NCI-H2107 treated with DMSO at 0.1 percent for 48 hours (cell line): Measurements from ENCODE around the gene CD180.
"Not testable (repeated sequence)": the region's sequence is repeated elsewhere in the genome, so short reads cannot be mapped to it uniquely, and the experiment has no call there.

Experiments used
- DNase-seq: peaks from one replicate; lab custom pipeline; 2025; ENCODE audit not compliant: unreplicated experiment; lab: John Stamatoyannopoulos, UW

Gene CD180

DNA sequence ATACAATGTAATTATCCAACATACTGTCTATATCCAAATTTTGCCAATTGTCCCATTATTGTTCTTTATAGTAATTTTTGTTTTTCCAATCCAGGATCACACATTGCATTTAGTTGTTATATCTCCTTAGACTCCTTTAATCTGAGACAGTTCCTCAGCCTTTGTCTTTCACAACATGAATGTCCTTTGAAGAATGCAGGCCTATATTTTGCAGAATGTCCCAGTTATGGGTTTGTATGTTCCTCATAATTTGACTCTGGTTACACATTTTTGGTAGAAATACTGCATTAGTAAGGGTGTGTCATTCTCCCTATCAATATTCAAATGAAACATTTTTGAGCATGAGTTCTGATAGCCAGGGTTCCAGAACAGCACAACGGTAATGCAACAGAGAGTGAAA, 6.7 kb downstream of the CD180 start:
- DNase-seq = no peak

DNA sequence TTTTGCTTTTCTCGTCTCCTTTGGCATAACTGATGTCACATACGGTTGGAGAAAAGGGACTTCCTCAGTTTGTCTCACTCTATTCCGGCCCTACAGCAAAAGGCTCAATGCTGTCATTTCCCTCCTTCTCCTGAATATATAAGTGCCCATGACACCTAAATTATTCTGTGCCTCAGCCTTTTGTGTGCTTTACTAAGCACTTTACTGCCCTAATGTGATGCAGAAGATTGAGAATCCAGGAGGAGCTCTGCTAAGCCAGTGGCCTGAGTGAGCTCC, 7.6 kb downstream of the CD180 start:
- no peak for DNase-seq

DNA sequence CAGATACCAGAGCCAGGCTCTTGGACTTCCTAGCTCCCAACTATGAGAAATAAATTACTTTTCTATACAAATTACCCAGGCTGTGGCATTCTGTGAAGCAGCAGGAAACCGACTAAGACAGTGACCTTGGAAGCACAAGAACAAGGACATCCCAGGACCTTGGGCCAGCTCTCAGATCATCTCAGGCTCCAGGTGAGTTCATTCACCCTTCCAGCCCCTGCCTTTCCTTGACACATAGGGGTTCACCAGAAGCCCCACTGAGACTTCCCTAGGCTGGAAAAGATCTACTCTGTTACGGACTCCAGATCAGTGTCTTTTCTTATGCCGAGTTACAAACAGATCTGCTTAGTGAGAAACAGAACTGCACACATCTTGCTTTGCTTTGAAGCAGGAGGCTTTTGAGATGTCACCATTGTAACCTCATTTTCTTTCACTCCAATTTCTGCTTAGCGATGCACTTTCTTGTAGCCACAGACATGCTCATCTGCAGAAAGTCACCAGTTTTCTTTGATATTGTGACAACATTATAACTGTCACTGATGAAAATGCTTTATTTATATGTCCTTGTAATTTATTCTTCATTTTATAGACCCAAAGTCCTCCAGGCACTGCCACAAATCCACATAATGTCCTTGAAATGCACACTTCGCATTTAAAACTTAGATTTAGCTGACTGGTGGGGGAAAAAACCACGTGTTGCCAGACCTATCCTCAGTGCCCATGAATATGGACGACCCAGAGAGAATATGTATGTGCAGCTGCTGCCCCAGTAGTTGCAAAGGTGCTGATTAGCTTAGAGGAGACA, 8.1 kb downstream of the CD180 start:
- DNase-seq = no peak

DNA sequence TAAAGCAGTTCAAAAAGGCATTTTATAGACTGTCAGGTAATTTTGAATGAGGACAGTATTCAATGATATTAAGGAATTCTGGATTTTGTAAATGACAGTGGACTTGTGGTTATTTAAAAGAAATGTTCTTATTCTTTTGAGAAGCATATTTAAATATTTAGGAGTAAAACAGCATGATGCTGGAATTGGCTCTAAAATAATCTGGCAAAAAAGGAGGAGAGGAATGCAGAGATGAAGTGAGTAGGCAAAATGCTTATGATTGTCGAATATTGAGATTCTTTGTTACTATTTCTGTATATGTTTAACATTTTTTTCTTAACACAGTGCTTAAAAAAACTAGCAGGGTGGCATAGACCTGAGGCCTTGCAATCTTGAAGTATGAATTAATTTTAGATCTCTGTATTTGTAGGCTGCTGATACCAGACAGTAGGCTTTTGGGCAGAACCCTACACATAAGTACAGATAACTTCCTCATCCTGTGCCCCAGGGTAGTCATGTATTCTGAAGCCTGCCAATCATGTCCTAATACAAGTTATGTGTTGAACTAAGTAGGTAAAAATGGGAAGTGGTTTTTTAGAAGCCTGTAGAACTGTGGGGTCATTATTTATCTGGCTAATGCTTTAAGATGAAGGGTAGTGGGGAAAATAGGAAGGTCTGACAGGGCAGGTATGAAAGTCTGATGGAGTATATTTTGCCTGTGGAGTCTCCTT, 9.4 kb downstream of the CD180 start:
- no peak for DNase-seq

DNA sequence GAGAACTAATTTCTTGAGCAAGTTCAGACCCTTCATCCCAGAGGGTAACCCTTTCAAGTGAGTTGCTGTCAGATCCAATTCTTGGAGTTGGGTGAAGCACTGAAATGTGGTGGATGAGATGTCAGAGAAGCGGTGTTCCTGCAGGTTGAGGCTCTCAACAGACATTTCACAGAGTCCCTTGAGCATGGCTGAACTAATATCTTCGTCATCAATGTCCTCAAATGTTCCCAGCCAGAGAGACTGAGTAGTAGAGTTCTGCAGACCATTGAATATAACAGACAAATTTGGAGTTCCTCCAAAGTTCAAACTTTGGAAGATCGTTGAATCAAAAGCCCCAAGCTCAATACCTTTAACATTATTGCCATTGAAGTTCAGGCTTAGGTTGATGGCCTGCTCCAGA, 12.7 kb downstream of the CD180 start:
- DNase-seq = no peak

DNA sequence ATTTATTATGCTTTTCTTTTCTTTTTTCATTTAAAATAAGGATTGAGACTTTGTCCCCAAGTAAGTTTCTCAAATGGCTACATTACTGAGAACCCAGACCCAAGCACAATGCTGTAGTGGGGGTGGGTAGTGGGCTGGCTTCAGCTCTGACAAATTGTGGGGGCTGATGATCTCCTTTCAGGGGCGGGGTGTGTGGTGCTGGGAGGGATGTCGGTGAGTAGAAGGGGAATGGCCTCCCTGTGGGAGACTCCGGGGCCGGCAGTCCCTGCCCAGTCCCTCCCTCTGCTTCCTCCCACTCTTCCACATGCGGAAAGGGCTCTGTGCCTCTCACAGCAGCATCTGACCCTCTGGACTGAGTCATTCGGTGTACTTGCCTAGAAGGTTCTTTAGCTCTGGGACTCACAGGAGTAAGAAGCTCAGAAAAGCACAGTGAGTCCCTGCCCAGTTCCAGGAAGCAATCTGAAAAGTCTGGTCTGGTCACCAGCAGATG, 14.3 kb downstream of the CD180 start:
- no peak for DNase-seq

DNA sequence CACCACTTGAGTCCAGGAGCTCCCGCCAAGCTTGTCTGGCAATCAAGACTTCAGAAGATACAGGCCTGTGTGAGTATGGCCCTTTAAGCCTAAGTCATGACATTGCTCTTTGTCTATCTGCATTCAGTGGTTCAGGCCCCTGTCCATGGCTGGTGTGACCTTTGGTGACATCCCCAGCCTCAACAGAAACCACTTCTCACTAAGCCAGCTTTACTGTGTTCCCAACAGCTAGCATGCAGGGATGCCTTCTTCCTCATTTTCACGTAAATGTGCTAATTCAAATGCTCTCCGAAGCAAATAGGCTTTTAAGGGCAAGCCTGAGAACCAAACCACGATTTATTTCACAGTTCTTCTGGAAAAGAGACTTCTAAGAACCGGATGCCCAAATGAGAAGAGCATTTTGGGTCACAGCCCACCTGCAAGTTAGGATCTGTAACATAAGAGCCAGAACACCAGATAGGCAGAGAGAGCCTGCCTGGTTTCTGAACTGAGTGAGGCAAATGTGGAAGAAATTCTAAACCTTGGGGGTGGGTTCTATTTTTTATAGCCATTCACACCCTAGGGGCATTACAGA, 14.9 kb downstream of the CD180 start:
- no peak for DNase-seq

DNA sequence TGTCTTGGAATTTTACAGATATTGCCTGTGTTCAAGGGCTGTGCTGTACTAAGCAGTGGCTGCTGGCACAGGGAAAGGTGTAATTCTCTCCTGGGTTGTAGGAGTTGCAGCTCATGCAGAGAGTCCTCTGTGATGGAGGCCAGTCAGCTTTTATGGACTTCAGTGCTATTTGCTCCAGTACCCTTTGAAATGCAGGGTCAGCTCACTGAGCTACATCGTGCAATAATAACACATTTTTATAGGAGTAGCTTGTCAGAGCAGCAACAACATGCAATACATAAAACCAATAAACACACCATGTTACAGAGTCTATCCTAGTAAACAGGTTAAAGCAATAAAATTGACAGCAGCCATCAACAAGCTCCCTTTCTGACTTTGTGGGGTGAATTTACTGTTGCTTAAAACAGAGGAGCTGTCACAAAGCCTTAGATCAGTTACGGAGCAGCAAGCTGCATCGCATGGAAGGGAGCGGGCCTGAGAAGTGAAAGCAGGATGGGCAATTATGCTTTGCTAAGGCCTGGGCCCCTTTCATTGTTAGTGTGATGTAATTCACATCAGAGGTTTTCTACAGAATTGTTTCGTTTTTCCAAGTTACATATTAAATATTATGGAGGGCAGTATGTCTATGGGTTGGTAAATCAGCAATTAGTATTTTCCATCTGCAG, 16.8 kb downstream of the CD180 start:
- no peak for DNase-seq

DNA sequence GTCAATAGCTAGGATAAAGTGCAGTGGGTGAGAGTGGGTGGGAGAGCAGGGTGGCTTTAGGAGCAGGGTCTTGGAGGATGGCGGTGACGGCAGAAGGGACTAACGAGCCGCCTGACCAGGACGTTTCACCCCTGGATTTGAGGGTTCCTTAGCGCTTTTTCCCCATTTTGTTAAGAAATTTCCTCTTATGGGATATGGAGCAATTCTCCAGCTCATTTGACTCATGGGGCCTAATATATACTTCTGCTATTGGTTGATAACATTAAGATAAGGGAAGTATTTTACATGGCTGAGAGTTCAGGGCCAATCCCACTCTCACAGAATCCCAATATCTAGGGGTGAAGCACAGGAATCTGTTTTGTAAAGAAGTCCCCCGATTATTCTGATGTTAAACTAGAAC, 17.6 kb downstream of the CD180 start:
- no peak for DNase-seq

DNA sequence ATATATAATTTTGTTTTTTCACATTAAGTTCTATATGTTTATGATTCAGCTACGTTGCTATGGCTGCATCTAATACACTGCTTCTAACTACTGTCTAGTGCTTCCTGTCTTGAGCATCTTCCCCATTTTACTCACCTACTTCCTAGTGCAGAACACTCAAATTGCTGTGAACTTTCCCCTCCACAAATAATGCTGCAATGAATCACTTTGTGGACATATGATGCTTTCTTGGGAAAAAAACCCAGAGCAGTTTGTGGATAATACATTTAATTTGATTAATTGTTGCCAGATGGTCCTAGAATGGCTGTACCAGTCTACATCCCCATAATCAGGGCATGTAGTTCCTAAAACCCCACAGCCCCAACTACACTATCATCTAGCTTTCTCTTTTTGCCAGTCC, 18.5 kb downstream of the CD180 start:
- no peak for DNase-seq

DNA sequence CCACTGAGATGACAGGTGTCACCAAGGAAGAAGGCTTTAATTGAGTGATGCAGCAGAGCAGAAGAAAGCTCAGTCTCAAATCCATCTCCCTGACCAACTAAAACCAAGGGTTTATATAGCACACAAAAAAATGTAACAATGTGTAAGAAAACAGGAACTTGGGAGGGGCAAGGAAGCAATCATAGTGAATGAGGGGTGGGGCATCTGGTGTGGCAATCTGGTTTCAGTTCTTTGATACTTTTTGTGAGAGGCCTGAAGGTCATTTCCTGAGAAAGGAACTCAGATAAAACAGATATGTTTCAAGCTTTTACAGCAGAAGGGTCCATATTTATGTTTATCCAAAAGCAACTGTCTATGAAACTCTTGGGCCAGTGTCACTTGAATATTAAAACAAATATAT, 19.7 kb downstream of the CD180 start:
- DNase-seq = no peak

DNA sequence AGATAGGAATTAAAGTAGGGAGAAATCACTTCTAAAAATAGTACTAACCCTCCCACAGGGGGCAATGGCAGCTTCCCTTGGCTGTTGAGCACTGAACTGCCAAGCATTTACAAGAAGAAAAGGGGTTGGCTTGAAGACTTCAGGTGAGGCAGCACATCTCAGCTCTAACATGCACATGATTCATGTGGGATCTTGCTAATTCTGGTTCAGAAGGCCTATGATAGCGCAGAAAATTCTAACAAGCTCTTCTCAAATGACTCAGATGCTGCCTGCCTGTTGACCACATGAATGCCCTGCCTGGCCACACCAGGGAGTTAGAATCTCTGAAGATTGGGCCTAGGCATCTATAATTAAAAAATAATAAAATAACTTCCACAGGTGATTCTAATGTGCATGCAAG, 22.6 kb downstream of the CD180 start:
- peak; percentile 0 for DNase-seq

DNA sequence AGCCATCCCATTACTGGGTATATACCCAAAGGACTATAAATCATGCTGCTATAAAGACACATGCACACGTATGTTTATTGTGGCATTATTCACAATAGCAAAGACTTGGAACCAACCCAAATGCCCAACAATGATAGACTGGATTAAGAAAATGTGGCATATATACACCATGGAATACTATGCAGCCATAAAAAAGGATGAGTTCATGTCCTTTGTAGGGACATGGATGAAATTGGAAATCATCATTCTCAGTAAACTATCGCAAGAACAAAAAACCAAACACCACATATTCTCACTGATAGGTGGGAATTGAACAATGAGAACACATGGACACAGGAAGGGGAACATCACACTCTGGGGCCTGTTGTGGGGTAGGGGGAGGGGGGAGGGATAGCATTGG, 23.2 kb downstream of the CD180 start:
- DNase-seq = not testable (repeated sequence)

DNA sequence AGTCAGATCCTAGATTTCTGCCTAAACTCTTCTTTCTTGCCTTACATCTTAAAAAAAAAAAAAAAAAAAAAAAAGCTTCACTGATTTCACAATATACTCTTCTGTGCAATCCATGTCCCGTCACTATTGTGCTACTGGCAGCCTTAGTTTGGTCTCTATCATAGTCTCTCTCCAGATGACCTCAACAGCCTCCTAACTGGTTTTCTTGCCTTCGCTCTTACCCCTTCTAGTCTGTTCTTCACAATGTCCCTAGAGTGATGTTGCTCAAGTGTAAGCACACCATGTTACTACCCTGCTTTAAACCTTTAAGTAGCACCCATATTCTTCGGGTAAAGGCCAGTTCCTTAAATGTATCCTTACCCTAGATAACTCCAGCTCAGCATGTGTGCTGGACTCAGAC, 25.8 kb downstream of the CD180 start:
- DNase-seq = no peak

DNA sequence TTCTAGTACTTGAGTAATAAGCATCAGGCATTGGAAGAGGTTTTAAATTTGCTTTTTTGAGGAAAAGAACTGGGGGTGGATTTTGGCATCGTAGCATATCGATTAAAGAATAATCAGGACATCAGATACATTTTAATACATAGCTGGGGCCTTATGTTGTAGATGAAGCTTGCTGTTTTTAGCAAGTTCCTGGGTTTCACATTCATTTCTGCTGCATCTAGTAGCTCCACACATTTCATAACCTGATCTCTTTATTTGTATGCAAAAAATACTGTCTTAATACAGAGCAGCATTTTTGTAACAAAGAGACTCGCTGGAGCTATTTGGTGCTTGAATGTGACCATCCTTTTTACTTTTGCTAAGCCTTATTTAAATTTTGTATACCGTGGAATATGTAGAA, 28.5 kb downstream of the CD180 start:
- DNase-seq = no peak

DNA sequence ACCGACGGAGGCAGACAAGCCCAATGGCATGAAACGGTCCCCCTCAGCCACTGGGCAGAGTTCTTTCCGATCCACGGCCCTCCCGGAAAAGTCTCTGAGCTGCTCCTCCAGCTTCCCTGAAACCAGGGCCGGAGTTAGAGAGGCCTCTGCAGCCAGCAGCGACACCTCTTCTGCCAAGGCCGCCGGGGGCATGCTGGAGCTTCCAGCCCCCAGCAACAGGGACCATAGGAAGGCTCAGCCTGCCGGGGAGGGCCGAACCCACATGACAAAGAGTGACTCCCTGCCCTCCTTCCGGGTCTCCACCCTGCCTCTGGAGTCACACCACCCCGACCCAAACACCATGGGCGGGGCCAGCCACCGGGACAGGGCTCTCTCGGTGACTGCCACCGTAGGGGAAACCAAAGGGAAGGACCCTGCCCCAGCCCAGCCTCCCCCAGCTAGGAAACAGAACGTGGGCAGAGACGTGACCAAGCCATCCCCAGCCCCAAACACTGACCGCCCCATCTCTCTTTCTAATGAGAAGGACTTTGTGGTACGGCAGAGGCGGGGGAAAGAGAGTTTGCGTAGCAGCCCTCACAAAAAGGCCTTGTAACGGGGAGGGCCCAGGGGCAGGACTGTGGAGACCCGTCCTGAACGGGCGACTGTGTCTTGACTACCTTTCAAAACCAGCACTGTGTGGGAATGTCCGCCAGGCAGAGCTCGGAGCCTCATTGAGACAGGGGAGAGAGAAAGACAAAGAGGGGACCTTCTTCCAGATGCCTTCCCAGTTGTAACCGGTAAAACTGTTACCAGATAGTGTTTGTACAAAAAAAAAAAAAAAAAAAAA, 29.9 kb downstream of the CD180 start:
- DNase-seq = no peak

DNA sequence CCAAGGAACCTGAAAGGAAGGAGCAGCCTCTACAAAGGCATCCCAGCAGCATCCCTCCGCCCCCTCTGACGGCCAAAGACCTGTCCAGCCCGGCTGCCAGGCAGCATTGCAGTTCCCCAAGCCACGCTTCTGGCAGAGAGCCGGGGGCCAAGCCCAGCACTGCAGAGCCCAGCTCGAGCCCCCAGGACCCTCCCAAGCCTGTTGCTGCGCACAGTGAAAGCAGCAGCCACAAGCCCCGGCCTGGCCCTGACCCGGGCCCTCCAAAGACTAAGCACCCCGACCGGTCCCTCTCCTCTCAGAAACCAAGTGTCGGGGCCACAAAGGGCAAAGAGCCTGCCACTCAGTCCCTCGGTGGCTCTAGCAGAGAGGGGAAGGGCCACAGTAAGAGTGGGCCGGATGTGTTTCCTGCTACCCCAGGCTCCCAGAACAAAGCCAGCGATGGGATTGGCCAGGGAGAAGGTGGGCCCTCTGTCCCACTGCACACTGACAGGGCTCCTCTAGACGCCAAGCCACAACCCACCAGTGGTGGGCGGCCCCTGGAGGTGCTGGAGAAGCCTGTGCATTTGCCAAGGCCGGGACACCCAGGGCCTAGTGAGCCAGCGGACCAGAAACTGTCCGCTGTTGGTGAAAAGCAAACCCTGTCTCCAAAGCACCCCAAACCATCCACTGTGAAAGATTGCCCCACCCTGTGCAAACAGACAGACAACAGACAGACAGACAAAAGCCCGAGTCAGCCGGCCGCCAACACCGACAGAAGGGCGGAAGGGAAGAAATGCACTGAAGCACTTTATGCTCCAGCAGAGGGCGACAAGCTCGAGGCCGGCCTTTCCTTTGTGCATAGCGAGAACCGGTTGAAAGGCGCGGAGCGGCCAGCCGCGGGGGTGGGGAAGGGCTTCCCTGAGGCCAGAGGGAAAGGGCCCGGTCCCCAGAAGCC, 30.8 kb downstream of the CD180 start:
- DNase-seq = no peak

DNA sequence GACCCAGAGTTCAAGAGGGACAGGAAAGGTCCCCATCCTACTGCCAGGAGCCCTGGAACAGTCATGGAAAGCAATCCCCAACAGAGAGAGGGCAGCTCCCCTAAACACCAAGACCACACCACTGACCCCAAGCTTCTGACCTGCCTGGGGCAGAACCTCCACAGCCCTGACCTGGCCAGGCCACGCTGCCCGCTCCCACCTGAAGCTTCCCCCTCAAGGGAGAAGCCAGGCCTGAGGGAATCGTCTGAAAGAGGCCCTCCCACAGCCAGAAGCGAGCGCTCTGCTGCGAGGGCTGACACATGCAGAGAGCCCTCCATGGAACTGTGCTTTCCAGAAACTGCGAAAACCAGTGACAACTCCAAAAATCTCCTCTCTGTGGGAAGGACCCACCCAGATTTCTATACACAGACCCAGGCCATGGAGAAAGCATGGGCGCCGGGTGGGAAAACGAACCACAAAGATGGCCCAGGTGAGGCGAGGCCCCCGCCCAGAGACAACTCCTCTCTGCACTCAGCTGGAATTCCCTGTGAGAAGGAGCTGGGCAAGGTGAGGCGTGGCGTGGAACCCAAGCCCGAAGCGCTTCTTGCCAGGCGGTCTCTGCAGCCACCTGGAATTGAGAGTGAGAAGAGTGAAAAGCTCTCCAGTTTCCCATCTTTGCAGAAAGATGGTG, 31.6 kb downstream of the CD180 start:
- DNase-seq = no peak

DNA sequence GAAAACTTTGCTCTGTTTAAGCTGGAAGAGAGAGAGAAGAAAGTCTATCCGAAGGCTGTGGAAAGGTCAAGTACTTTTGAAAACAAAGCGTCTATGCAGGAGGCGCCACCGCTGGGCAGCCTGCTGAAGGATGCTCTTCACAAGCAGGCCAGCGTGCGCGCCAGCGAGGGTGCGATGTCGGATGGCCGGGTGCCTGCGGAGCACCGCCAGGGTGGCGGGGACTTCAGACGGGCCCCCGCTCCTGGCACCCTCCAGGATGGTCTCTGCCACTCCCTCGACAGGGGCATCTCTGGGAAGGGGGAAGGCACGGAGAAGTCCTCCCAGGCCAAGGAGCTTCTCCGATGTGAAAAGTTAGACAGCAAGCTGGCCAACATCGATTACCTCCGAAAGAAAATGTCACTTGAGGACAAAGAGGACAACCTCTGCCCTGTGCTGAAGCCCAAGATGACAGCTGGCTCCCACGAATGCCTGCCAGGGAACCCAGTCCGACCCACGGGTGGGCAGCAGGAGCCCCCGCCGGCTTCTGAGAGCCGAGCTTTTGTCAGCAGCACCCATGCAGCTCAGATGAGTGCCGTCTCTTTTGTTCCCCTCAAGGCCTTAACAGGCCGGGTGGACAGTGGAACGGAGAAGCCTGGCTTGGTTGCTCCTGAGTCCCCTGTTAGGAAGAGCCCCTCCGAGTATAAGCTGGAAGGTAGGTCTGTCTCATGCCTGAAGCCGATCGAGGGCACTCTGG, 32.6 kb downstream of the CD180 start:
- no peak for DNase-seq
